D721Med (cell line): ENCODE results near the gene SERPINH1.

Experiments
- DNase-seq: peaks from one replicate; pipeline ENCODE4 v3.0.0; 2011; ENCODE audit warnings: low spot score; ENCODE audit not compliant: insufficient read length
- FAIRE-seq: peaks from 2 replicates; lab custom pipeline; 2011; peaks lifted over from hg19 to GRCh38; lab: Jason Lieb, UNC
- CTCF ChIP-seq: IDR thresholded peaks from 2 replicates; pipeline ENCODE4 v1.5.1; 2012; ENCODE audit warnings: mild to moderate bottlenecking, control low read depth; ENCODE audit not compliant: insufficient read depth; ENCODE audit errors: missing control alignments

SERPINH1 gene

DNA sequence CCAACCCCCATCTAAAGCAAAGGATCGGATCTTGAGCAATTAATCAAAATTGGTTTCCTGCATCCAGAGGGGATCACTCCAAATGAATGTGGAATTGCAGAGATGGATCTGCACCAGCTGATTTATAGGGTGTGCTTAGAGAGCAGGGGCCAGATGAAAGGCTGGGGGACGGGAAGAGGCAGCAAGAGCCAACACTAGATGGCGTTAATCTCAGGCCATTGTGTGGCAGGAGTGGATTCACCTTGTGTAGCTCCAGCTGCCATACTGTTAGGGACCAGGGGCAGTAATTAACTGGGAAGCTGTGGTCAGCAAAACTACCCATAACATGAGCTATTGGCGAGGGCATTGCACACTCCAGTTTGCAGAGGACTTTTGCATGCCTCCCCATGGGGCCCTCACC, 35.6 kb downstream of the SERPINH1 start:
- FAIRE-seq (no peak), DNase-seq (peak; percentile 58)
- TF ChIP-seq CTCF, result peak; percentile 72

- FAIRE-seq (no peak), DNase-seq (no peak)
- no peak for TF ChIP-seq CTCF
These were observed 36.2 kb downstream of the SERPINH1 start for GRCh38 chr11:75598264-75598663.

DNA sequence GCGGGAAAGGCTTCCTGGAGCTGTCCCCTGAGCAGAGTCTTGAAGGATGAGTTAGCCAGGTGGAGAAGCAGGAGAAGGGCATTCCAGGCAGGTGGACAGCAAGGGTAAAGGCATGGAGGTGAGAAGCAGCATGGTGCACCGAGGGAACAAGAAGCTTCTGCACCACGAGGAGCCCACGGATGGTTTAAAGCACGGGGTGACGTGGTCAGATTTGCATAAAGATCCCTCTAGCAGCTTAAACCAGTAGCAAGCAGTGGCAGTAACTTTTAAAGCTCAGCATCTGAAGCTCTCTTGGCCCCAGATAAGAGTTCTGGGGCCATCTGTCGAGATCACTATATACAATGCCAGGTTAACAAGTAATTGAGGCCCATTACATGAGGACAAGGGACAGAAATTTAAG, 36.8 kb downstream of the SERPINH1 start:
- DNase-seq (no peak), FAIRE-seq (no peak)
- no peak for TF ChIP-seq CTCF

- no peak for DNase-seq
- FAIRE-seq, result no peak
- TF ChIP-seq CTCF, result no peak
These were observed 38.3 kb downstream of the SERPINH1 start for GRCh38 chr11:75600356-75600755.

DNA sequence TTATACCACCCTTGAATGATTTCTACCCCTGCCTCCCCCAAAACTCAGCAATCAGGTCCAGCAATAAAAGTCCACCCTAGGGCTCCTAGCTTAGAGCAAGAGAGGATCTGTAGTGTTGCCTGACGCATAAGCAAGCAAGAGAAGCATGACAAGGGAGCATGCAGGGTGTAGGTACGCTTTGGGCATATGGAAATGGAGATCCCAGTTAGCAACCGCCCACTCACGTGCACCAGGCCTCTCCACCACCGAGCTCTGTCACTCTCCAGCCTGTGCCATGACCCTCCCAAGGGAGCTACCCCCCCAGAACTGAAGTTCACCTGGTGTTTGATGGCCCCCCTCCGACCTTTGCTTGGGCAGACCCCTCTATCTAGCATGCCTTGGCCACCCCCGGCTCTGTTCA, 39.4 kb downstream of the SERPINH1 start:
- no peak for TF ChIP-seq CTCF
- DNase-seq, result no peak
- FAIRE-seq, result no peak

DNA sequence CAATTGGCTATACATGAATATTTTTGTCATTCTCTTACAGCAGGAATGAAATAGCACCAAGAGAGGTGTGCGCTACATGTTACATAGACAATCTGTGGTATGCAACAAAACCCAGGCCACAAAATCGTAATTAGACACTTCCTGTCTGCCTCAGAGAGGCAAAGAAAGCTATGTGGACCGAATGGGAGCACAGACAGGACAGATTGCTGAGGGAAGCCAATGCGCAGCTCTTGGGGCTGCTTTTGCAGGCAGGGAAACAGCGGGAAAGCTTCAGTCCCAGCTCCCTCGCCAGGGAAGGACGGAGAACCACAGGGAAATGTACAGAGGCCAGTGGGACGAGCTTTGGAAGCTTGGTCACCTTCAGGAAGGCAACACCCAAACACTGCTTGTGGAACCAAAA, 40.9 kb downstream of the SERPINH1 start:
- TF ChIP-seq CTCF, result no peak
- no peak for DNase-seq
- FAIRE-seq, result no peak

- DNase-seq, result no peak
- FAIRE-seq, result no peak
- no peak for TF ChIP-seq CTCF
These were observed 42.0 kb downstream of the SERPINH1 start for GRCh38 chr11:75603791-75604736.
